GM21576 (cell line): ENCODE results near the gene CCDC181.
A peak's percentile ranks its signal among the peaks of the same experiment; 100 is the strongest.
"Not testable (repeated sequence)": the region's sequence is repeated elsewhere in the genome, so short reads cannot be mapped to it uniquely, and the experiment has no call there.

ENCODE experiments used
- ATAC-seq: cut with Tn5 transposase; IDR thresholded peaks from one replicate; pipeline ENCODE4 v1.9.1; 2021; ENCODE audit warnings: mild to moderate bottlenecking, moderate library complexity; ENCODE audit not compliant: unreplicated experiment

CCDC181 gene

GRCh38 chr1:169402578-169402977 is 24.7 kb downstream of the CCDC181 start:
- not testable (repeated sequence) for ATAC-seq

- no peak for ATAC-seq
Observed at GRCh38 chr1:169395955-169396354, 31.3 kb downstream of the CCDC181 start.

DNA sequence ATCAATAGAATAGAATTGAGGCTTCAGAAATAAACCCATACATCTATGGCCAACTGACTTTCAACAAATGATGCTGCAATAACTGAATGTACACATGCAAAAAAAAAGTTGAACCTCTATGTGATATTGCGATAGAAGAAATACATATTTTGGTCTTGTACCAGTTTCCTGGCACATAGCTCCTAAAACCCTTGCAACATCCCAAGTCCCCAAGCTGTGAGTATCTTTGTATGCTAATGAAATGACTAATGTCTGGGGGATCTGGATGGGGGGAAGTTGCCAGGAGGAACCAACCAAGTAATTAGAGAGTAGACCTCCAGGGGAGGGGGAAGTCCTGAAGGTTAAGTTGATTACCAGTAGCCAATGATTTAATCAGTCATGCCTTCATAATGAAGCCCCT is 34.9 kb downstream of the CCDC181 start:
- ATAC-seq: no peak

DNA sequence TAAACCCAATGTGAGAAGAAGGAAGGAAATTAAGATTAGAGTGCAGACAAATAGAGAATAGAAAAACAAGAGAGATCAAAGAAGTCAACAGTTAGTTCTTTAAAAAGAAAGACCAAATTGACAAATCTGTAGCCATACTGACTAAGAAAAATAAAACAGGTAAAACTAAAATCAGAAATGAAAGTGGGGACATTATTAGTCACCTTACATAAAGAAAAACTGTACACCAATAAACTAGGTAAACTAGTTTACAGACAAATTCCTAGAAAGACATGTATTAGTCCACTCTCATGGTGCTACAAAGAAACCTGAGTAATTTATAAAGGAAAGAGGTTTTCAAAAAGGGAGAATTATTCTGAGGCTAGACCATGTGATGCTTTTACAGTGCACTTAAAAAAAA is 37.0 kb downstream of the CCDC181 start:
- peak; percentile 57 for ATAC-seq

GRCh38 chr1:169387399-169387798 is 39.9 kb downstream of the CCDC181 start:
- no peak for ATAC-seq

- ATAC-seq: no peak
Observed at GRCh38 chr1:169383449-169383848, 43.8 kb downstream of the CCDC181 start.

GRCh38 chr1:169381162-169381561 is 46.1 kb downstream of the CCDC181 start:
- no peak for ATAC-seq

- ATAC-seq: no peak
Observed at GRCh38 chr1:169371404-169371803, 55.9 kb downstream of the CCDC181 start.

DNA sequence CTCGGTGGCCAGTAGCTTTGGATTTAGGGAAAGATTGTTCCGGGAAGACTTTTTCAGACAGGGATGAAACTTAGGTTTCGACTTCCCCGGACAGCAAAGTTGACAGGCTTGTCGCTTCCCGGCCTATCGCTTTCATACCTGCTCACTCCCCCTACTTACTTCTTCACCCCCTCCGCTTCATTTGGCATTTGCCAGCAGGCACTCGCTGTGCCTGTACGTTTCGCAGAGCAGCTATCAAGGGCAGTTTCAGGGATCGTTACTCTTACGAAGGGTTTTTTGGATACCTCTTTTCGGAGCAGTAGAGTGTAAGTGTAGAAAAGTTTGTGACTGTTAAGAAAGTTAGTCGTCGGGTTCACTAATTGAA is 58.9 kb downstream of the CCDC181 start:
- ATAC-seq: no peak

DNA sequence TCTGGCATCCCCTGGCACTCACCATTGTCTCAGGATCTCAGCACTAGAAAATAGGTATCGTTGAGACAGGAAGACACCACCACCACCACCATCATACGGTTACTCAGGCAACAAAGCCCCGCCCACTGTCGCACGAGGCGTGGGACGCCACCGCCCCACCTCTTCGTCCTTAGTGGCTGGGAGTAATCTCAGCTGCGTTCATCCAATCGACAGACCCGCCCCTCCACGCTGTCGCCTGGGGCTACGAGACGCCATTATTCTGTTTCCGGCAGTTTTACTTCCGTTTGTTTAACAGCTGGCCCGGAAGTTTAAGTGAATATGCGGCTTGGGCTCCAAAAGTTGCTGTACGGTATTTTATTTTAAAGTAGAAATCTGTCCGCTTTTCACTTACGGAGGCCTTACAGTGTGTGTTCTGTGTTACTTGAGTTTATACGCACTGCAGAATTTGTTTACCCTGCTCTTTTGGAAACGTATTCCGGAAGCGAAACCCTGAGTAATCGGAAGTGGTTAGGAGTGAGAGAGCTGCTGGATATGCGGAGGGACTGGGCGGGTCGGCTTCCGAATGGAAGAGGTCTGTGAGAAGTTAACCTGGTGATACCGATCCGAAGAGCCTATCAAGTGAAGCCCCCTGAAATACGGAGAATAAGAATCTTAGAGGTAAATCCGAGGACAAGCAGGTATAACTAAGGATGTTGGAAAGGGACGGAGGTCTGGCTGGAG is 59.4 kb downstream of the CCDC181 start, which contains the start of the genes BLZF1 and NME7:
BLZF1 (plus strand) TSS at position 510 of the 720 bp plus-strand sequence. CDS start 1,328 bp downstream, outside the sequence.
NME7 (minus strand) TSS at position 112 of the 720 bp plus-strand sequence; CDS start at position 25, 87 bp downstream.
- ATAC-seq: peak; percentile 97

- no peak for ATAC-seq
Observed at GRCh38 chr1:169367096-169367685, 60.1 kb downstream of the CCDC181 start.

GRCh38 chr1:169364948-169365347 is 62.3 kb downstream of the CCDC181 start:
- no peak for ATAC-seq

GRCh38 chr1:169363046-169363730 is 64.1 kb downstream of the CCDC181 start:
- ATAC-seq: peak; percentile 26

DNA sequence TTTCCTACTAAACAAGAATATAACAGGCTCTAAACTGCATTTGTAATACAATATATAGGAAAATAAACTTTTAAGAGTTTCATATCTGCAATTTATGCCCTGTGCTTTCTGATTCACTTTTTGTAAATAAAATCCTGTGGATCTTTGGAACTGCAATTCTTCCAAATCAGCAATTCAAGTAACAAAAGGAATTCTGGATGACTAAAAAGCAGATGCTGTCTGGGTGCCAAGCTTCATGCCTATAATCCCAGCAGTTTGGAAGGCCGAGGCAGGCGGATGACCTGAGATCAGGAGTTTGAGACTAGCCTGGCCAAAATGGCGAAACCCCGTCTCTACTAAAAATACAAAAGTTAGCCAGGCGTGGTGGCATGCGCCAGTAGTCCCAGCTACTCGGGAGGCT is 66.0 kb downstream of the CCDC181 start:
- no peak for ATAC-seq

DNA sequence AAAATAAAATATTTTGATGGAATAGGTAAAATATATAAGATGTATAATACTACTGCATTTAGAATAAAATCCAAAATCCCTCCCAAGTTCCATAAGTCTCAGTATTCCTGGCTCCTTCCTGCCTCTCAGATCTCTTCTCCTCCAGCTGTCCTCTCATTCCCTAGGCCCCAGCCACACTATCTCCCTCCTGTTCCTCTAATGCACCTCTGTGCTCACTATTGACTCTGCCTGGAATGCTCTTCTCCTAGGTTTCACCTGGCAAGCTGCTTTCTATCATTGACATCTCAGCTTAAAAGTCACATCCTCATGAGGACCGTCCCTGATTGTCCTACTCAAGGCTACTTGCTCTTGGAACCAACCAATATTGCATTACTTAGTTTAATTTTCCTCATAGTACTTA is 66.9 kb downstream of the CCDC181 start:
- ATAC-seq: no peak

DNA sequence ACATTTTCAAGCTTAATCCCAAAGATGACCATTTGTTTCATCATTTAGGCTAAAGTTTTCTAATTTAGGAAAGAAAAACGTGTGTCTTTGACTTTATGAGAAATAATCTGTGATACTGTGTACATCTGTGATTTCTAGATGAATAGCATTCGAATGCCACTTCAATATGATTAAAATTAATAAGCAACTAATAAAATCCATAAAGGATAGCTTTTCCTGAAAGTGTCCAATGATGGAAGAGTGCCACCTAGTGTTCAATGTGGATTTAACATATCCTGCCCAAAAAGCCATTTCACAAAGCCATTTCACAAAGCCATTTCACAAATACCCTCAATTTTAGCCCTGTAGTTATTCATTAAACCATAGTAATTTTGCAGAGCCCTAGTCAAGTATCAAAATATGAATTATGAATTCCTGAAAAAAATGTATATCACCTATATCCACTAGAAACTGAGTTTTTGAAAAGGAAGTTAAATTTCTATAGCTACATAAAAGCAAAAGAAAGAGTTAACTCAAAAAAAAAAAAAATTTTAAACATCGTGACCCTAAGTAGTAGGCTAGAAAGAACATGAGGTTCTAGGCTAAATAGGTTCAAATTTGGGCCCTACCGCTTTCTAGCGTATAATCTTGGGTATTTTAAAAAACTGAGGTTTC is 78.8 kb downstream of the CCDC181 start:
- ATAC-seq: no peak

- ATAC-seq: no peak
Observed at GRCh38 chr1:169347688-169348382, 79.4 kb downstream of the CCDC181 start.

DNA sequence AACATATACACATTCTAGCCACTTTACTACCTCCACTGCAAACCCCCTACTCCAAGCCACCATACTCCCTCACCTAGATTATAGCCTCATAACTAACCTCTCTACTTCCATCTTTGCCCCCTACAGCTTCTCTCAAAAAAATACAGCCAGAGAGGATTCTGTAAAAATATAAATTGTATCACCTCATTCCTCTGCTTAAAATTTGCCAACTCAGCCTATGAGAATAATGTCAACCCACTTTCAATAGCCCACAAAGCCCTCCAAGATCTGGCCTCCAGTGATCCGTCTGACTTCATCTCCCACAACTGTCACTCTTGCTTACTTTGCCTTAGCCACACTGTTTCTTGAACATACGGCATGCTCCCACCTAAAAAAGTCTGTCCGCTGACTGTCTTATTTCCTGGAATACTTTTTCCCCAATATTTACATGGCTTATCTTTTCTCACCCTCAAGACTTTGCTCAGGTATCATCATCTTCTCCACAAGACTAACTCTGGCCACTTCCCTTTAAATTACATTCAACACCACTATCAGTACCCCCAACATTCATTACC is 81.2 kb downstream of the CCDC181 start:
- no peak for ATAC-seq

DNA sequence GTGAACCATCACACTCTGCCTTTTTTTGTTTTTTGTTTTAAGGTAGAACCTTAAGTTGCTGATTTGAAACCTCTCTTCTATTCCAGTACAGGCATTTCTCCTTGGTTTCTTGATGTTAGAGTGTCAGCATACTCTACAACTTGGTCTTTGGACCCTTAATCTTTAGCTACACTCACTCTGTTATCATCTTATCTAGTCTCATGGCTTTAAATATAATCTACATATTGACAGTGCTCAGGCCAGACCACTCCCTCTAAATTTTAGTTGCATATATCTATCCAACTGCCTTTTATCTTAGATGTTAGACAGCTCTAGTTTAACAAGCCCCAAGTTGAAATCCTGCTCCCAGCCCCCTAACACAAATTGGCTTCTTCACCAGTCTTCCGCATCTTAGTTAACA is 81.8 kb downstream of the CCDC181 start:
- no peak for ATAC-seq
